Measurements from ENCODE around the gene LRRC18.

- TF ChIP-seq CTCF (IDR thresholded peaks at IDR 0.05; ENCODE audit: low read depth, low read length) (no peak), EZH2phosphoT487 (IDR thresholded peaks at IDR 0.05; ENCODE audit: low read depth) (no peak)
Observed at GRCh38 chr10:48913674-48914073, 26.0 kb downstream of the LRRC18 start.
